GM08714 (cell line): Measurements from ENCODE around the gene TMPRSS3.
"Not testable (repeated sequence)": the region's sequence is repeated elsewhere in the genome, so short reads cannot be mapped to it uniquely, and the experiment has no call there.

Experiments
- H3K4me3 ChIP-seq: fragments of 200-500 bp; sonication (Bioruptor generic); 2 replicates; pipeline ENCODE4 v1.5.1; 2014; ENCODE audit warnings: mild to moderate bottlenecking, low read length, inconsistent platforms
- ZNF274 ChIP-seq: IDR thresholded peaks from 2 replicates; pipeline ENCODE4 v1.6.1; 2012; ENCODE audit warnings: mild to moderate bottlenecking, low read depth, low read length

The TMPRSS3 gene

GRCh38 chr21:42421018-42421793 is 25.4 kb upstream of the TMPRSS3 start:
- no peak overlapping the region for H3K4me3 ChIP-seq

GRCh38 chr21:42419845-42420244 is 24.0 kb upstream of the TMPRSS3 start:
- TF ChIP-seq ZNF274: no peak
- H3K4me3 ChIP-seq: no peak overlapping the region

More at GRCh38 chr21:42421018-42421793, 25.4 kb upstream of the TMPRSS3 start:
- no peak for TF ChIP-seq ZNF274

DNA sequence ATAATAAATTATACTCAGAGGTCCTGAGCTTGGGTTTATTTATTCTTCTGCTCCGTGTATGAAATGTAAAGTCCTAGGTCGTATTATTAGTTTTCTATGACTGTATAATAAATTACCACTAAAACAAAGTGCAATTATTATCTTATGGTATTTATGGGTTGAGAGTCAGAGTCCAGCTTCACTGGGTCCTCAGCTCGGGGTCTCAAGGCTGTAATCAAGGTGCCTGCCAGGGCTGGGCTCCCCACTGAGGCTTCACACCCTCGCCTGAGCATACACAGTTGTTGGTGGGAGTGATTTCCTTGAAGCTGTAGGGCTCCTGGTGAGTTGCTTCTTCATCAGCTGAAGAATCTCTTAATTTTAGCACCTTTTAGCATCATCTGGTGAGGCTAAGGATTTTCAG is 23.0 kb upstream of the TMPRSS3 start:
- TF ChIP-seq ZNF274: no peak
- H3K4me3 ChIP-seq: no peak overlapping the region

DNA sequence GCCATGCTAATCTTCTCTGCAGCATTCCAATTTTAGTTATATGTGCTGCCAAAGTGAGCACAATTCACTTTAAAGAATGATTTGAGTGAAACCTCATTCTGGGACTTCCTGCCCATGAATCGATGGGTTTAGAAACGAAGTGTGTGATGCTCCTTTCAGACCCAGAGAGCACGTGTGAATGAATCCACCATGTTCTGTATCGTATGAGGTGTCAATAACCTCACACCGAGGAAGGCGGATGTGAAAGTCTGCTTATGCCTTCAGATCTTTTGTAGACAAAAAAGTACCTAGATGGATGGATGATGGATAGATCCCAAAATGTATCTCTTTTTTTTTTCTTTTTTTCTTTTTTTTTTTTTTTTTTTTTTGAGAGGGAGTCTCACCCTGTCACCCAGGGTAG is 21.7 kb upstream of the TMPRSS3 start:
- no peak overlapping the region for H3K4me3 ChIP-seq
- TF ChIP-seq ZNF274: no peak

GRCh38 chr21:42414928-42415769 is 19.3 kb upstream of the TMPRSS3 start:
- TF ChIP-seq ZNF274: no peak
- no peak overlapping the region; the same call in 1 of the 2 replicates for H3K4me3 ChIP-seq

DNA sequence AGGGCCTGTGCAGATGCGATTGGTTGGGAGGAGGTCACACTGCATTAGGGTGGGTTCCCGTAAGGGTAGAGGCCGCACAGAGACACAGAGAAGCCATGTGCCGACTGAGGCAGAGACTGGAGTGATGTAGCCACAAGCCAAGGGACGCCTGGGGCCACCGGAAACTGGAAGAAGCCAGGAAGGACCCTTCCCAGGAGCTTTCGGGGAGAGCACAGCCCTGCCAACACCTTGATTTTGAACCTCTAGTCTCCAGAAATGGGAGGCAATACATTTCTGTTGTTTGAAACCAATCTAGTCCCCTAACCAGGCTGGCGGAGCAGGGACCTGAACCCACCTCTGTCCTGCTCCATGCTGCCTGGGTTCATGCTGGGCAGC is 18.7 kb upstream of the TMPRSS3 start:
- no peak for TF ChIP-seq ZNF274
- H3K4me3 ChIP-seq: no peak overlapping the region

- no peak for TF ChIP-seq ZNF274
- no peak overlapping the region for H3K4me3 ChIP-seq
Observed at GRCh38 chr21:42414066-42414465, 18.2 kb upstream of the TMPRSS3 start.

DNA sequence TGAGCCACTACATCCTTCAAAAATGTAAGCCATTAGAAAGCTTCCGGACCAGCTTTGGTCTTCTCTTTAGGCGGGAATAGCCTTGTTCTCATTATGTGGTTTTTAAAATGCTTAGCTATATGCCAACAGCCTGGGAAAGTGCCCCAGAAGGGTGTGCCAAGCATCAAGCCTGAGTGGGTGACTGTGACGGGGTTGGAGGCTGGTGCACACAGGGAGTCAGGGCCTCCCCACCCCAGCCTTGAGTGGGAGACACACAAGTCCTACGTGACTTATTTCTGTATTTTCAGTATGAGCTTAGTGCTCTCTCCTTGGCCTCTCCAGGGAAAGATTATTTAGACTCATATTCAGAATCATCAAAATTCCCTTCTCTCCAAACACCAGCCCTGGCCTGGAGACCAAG is 17.6 kb upstream of the TMPRSS3 start:
- no peak for TF ChIP-seq ZNF274
- no peak overlapping the region for H3K4me3 ChIP-seq

DNA sequence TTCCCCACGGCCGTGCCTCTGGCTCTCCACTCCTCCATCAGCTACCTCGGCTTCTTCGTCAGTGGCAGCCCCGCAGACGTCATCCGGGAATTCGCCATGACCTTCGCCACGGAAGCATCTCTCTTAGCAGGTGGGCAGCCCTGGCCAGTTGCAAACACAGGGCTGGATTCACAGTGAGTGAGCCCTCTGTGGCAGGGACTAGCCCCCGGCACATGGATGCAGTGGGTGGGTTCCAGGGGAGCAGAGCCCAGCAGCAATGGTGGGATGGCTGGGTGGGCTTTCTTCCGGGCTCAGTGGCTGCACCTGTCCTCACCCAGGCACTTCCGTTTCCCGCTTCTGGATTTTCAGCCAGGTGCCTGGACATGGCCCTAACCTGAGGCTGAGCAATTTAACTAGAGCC is 17.2 kb upstream of the TMPRSS3 start:
- no peak for TF ChIP-seq ZNF274
- no peak overlapping the region for H3K4me3 ChIP-seq

- TF ChIP-seq ZNF274: no peak
- no peak overlapping the region for H3K4me3 ChIP-seq
Observed at GRCh38 chr21:42412636-42412933, 16.7 kb upstream of the TMPRSS3 start.

DNA sequence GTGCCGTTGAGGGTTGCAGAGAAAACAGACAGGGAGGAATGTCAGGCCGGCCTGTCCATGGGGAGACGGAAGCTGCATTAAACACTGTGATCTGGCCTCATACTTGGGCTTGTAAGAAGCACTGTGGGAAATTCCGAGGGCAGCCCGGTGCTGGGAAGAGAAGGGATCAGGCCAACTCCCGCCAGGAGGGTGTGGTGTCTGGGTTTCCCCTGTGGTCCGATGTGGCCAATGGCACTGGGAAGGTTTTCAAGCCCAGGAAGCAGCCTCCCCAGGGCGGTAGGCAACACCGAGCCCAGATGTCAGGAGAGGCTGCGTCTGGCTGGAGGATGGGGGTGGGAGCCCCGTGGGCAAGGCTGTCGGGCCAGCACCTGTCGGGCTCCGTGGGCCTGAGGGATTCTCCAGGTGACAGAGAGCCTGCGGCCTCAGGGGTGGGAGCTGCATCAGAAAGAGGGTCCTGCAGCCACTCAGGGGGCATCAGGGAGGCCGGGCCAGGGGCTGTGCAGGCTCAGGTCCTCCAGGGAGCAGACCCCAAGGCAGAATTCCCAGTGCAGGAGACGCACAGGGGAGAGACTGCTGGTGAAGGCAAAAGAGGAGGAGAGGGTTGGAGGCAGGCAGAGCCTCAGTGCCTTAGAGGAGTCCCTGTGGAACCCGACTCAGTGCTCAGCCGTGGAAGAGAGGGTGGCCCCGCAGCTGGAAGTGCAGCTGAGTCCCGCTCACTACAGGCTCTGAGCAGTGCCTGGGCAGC is 16.2 kb upstream of the TMPRSS3 start:
- no peak overlapping the region for H3K4me3 ChIP-seq
- TF ChIP-seq ZNF274: no peak

DNA sequence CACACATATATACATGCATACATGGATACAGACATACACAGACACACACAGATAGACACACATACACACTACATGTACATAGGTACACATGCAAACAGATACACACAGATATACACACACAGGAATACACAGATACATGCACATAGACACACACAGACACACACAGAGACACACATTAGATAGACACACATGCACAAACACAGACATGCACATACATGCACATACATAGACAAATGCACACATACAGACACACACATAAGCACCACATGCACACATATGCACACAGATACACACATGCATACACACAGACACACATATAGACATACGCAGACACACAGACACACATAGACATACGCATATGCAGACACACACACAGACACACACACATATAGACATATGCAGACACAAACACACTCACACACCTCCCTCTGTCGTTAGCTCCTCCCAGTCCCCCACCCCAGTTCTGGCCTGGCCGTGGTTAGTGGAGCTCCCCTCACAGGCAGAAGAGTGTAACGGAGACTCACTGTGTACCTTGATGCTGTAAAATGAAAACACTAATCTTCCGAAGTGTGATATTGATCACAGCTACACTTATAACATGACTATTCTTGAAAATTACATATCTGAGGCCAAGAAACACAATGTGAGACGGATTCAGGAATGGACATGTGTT is 15.5 kb upstream of the TMPRSS3 start:
- no peak for TF ChIP-seq ZNF274

GRCh38 chr21:42409366-42409765 is 13.5 kb upstream of the TMPRSS3 start:
- no peak for TF ChIP-seq ZNF274
- no peak overlapping the region for H3K4me3 ChIP-seq

More for the DNA sequence above, 15.5 kb upstream of the TMPRSS3 start:
- H3K4me3 ChIP-seq: no peak overlapping the region

DNA sequence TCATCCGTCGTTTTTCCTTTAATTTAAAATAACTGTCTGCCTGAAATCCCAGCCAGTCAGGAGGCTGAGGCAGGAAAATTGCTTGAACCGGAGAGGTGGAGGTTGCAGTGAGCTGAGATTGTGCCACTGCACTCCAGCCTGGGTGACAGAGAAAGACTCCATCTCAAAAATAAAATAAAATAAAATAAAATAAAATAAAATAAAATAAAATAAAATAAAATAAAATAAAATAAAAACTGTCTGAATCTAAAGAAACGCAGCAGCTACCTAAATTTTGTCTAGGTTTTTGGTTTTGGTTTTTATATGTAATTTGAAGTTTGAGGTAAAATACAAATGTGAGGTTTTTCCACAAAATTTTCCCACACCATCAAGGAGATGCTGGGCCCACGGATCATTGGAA is 12.9 kb upstream of the TMPRSS3 start:
- not testable (repeated sequence) for H3K4me3 ChIP-seq

GRCh38 chr21:42407476-42407875 is 11.6 kb upstream of the TMPRSS3 start:
- TF ChIP-seq ZNF274: no peak
- no peak overlapping the region for H3K4me3 ChIP-seq
